ENCODE data around the gene FEZ2.

FEZ2 gene

GRCh38 chr2:36561237-36561944, 36.6 kb downstream of the FEZ2 start:
- peak; percentile 91 for DNase-seq
- Histone ChIP-seq H3K4me3 (ENCODE audit: low read depth, low read length) (no peak overlapping the region), H3K27me3 (replicated peaks) (no peaks in the 10 kb centered on the region), H3K27ac (peak overlapping the region; percentile 96), H3K36me3 (replicated peaks) (no peaks in the 10 kb centered on the region)
- in situ Hi-C loops (cut with HindIII; ENCODE audit: low pct_ligation_motif_present, low sequenced_read_pairs): no loop called here
- no peak for TF ChIP-seq CTCF (IDR thresholded peaks at IDR 0.05; ENCODE audit: low read depth, low read length, missing control alignments)

- peak overlapping the region; percentile 96 for H3K27ac ChIP-seq
- H3K4me3 ChIP-seq (ENCODE audit: low read depth, low read length): no peak overlapping the region
- no peaks in the 10 kb centered on the region for H3K27me3 ChIP-seq (replicated peaks)
- in situ Hi-C loops (cut with HindIII; ENCODE audit: low pct_ligation_motif_present, low sequenced_read_pairs): no loop called here
- no peaks in the 10 kb centered on the region for H3K36me3 ChIP-seq (replicated peaks)
- no peak for DNase-seq
- TF ChIP-seq CTCF (IDR thresholded peaks at IDR 0.05; ENCODE audit: low read depth, low read length, missing control alignments): no peak
Measured at GRCh38 chr2:36560726-36561125, 37.2 kb downstream of the FEZ2 start.

GRCh38 chr2:36559221-36559942, 38.6 kb downstream of the FEZ2 start:
- H3K4me3 ChIP-seq (ENCODE audit: low read depth, low read length): no peak overlapping the region
- no peak overlapping the region for H3K27ac ChIP-seq
- no peak for DNase-seq
- TF ChIP-seq CTCF (IDR thresholded peaks at IDR 0.05; ENCODE audit: low read depth, low read length, missing control alignments): no peak
- in situ Hi-C loops (cut with HindIII; ENCODE audit: low pct_ligation_motif_present, low sequenced_read_pairs): no loop called here
- H3K27me3 ChIP-seq (replicated peaks): no peaks in the 10 kb centered on the region
- peaks cover 9% of the 10 kb centered on the region for H3K36me3 ChIP-seq (replicated peaks)

GRCh38 chr2:36556842-36557241, 41.1 kb downstream of the FEZ2 start:
- no peaks in the 10 kb centered on the region for H3K27me3 ChIP-seq (replicated peaks)
- no peak overlapping the region for H3K4me3 ChIP-seq (ENCODE audit: low read depth, low read length)
- peaks cover 24% of the 10 kb centered on the region for H3K36me3 ChIP-seq (replicated peaks)
- in situ Hi-C loops (cut with HindIII; ENCODE audit: low pct_ligation_motif_present, low sequenced_read_pairs): no loop called here
- DNase-seq: peak; percentile 65
- peak overlapping the region; percentile 73 for H3K27ac ChIP-seq
- TF ChIP-seq CTCF (IDR thresholded peaks at IDR 0.05; ENCODE audit: low read depth, low read length, missing control alignments): no peak

- no peaks in the 10 kb centered on the region for H3K27me3 ChIP-seq (replicated peaks)
- TF ChIP-seq CTCF (IDR thresholded peaks at IDR 0.05; ENCODE audit: low read depth, low read length, missing control alignments): no peak
- H3K4me3 ChIP-seq (ENCODE audit: low read depth, low read length): no peak overlapping the region
- in situ Hi-C loops (cut with HindIII; ENCODE audit: low pct_ligation_motif_present, low sequenced_read_pairs): no loop called here
- no peak for DNase-seq
- H3K36me3 ChIP-seq (replicated peaks): peaks cover 32% of the 10 kb centered on the region
- peak overlapping the region; percentile 73 for H3K27ac ChIP-seq
Measured at GRCh38 chr2:36555789-36556188, 42.2 kb downstream of the FEZ2 start.

Measured in brain microvascular endothelial cell (primary cell).